Ovary (tissue), 3 donors: ENCODE results near the gene ATXN1.

Source experiments
- POLR2A ChIP-seq: fragments of 450-650 bp; IDR thresholded peaks from one replicate; pipeline ENCODE4 v1.6.1; 2017; ENCODE audit warnings: antibody characterized with exemption, mild to moderate bottlenecking, moderate library complexity
- TF ChIP-seq, protein P1 (sequence below), 3 donors: fragments of 450-650 bp in 2 of 3; fragments of 200-600 bp in 1 of 3; IDR thresholded peaks; one replicate each; pipeline versions ENCODE4 v1.5.1 to v1.8.0; 2016 to 2022; ENCODE audit warnings: antibody characterized with exemption in 3 of 3, mild to moderate bottlenecking in 1 of 3
- donor health status: DM: no; HTN: no; CAD: no.

DNA sequence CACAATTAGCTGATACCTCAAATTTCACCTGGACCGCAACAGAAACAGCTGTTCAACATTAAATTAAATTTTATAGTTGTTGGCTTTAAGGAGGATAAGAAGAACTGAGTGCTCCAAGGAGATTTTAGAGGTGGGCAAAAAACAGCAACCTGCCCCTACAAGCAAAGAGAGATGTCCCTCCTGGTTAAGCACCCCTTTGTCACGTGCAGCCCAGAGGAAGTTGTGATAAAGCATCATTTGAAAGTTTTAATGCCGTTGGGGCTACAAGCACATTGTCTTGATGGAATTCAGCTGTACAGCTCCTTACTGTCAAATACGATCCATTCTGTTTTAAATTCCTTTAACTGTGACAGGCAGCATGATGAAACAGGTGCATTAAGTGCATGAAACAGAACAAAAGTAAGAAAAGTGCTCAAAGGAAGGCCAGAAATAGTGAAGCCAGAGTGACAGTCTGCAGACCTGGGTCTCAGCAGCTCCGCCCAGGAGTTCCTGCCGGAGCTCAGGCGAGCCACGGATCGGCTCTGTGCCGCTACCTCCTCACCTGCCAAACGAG is 327.8 kb downstream of the ATXN1 start:
- TF ChIP-seq, protein P1, sequence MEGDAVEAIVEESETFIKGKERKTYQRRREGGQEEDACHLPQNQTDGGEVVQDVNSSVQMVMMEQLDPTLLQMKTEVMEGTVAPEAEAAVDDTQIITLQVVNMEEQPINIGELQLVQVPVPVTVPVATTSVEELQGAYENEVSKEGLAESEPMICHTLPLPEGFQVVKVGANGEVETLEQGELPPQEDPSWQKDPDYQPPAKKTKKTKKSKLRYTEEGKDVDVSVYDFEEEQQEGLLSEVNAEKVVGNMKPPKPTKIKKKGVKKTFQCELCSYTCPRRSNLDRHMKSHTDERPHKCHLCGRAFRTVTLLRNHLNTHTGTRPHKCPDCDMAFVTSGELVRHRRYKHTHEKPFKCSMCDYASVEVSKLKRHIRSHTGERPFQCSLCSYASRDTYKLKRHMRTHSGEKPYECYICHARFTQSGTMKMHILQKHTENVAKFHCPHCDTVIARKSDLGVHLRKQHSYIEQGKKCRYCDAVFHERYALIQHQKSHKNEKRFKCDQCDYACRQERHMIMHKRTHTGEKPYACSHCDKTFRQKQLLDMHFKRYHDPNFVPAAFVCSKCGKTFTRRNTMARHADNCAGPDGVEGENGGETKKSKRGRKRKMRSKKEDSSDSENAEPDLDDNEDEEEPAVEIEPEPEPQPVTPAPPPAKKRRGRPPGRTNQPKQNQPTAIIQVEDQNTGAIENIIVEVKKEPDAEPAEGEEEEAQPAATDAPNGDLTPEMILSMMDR (IDR thresholded peaks at IDR 0.05), result no peak
- no peak for TF ChIP-seq POLR2A
